Loucy (cell line): Measurements from ENCODE around the gene PHACTR3.

Experiments
- EZH2phosphoT487 ChIP-seq: fragments of 200-600 bp; IDR thresholded peaks from 2 replicates; pipeline ENCODE4 v1.6.1; 2018; ENCODE audit warnings: antibody characterized with exemption, mild to moderate bottlenecking, moderate library complexity, borderline replicate concordance
- TF ChIP-seq, protein P1 (sequence below): fragments of 200-600 bp; sonication (generic); conservative IDR thresholded peaks from 2 replicates; pipeline ENCODE4 v1.5.1; 2014; ENCODE audit warnings: mild to moderate bottlenecking, antibody characterized with exemption, low read length

DNA sequence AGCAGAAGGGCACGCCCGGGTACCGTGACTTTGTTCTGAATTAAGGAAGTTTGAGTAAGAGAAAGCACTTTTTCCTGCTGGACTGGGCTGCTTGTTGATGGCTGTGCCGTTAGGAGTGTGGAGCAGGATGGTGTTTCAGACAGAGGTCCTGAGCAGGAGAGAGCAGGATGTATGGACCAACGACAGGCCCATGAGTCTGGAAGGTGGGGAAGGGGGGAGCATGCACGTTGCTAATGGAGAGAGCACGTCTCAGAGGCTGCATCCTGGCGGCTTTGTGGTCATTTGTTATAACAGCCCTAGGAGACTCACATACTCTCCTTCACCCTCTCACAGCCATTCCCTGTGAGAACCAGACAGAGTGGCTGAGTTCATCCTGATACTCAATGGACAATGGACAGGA, 56.8 kb downstream of the PHACTR3 start:
- TF ChIP-seq, protein P1, sequence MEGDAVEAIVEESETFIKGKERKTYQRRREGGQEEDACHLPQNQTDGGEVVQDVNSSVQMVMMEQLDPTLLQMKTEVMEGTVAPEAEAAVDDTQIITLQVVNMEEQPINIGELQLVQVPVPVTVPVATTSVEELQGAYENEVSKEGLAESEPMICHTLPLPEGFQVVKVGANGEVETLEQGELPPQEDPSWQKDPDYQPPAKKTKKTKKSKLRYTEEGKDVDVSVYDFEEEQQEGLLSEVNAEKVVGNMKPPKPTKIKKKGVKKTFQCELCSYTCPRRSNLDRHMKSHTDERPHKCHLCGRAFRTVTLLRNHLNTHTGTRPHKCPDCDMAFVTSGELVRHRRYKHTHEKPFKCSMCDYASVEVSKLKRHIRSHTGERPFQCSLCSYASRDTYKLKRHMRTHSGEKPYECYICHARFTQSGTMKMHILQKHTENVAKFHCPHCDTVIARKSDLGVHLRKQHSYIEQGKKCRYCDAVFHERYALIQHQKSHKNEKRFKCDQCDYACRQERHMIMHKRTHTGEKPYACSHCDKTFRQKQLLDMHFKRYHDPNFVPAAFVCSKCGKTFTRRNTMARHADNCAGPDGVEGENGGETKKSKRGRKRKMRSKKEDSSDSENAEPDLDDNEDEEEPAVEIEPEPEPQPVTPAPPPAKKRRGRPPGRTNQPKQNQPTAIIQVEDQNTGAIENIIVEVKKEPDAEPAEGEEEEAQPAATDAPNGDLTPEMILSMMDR = no peak
- TF ChIP-seq EZH2phosphoT487 = no peak
